Measurements from ENCODE around the gene ARFGEF2. TPM values are rescaled to one million over a fixed set of nuclear protein-coding genes. Genes with fewer than 3 reads are reported as not detected.
"Not testable (repeated sequence)": the region's sequence is repeated elsewhere in the genome, so short reads cannot be mapped to it uniquely, and the experiment has no call there.

Gene ARFGEF2
- total RNA-seq, 1 donor from 2014 or later, result 37.1 TPM

- no peak for DNase-seq (ENCODE audit: low spot score)
These were observed 7.6 kb downstream of the ARFGEF2 start for GRCh38 chr20:48928832-48929725.

- DNase-seq (ENCODE audit: low spot score), result no peak
These were observed 8.5 kb downstream of the ARFGEF2 start for GRCh38 chr20:48930035-48930434.

- no peak for DNase-seq (ENCODE audit: low spot score)
These were observed 9.4 kb downstream of the ARFGEF2 start for GRCh38 chr20:48930878-48931277.

- no peak for DNase-seq (ENCODE audit: low spot score)
These were observed 10.2 kb downstream of the ARFGEF2 start for GRCh38 chr20:48931527-48932374.

- DNase-seq (ENCODE audit: low spot score), result no peak
These were observed 10.9 kb downstream of the ARFGEF2 start for GRCh38 chr20:48932375-48932941.

GRCh38 chr20:48933017-48933766, 11.7 kb downstream of the ARFGEF2 start:
- no peak for DNase-seq (ENCODE audit: low spot score)

- not testable (repeated sequence) for DNase-seq (ENCODE audit: low spot score)
These were observed 12.9 kb downstream of the ARFGEF2 start for GRCh38 chr20:48934273-48934877.

- DNase-seq (ENCODE audit: low spot score), result not testable (repeated sequence)
These were observed 13.5 kb downstream of the ARFGEF2 start for GRCh38 chr20:48934966-48935365.

- not testable (repeated sequence) for DNase-seq (ENCODE audit: low spot score)
These were observed 14.7 kb downstream of the ARFGEF2 start for GRCh38 chr20:48936178-48936577.

GRCh38 chr20:48937674-48938073, 16.2 kb downstream of the ARFGEF2 start:
- no peak for DNase-seq (ENCODE audit: low spot score)

GRCh38 chr20:48938670-48939069, 17.2 kb downstream of the ARFGEF2 start:
- no peak for DNase-seq (ENCODE audit: low spot score)

GRCh38 chr20:48940170-48940569, 18.7 kb downstream of the ARFGEF2 start:
- no peak for DNase-seq (ENCODE audit: low spot score)

- no peak for DNase-seq (ENCODE audit: low spot score)
These were observed 20.0 kb downstream of the ARFGEF2 start for GRCh38 chr20:48941467-48941866.

- no peak for DNase-seq (ENCODE audit: low spot score)
These were observed 21.2 kb downstream of the ARFGEF2 start for GRCh38 chr20:48942730-48943129.

GRCh38 chr20:48944663-48945297, 23.3 kb downstream of the ARFGEF2 start:
- DNase-seq (ENCODE audit: low spot score), result no peak

- DNase-seq (ENCODE audit: low spot score), result peak; percentile 69
These were observed 24.5 kb downstream of the ARFGEF2 start for GRCh38 chr20:48945840-48946514.

- no peak for DNase-seq (ENCODE audit: low spot score)
These were observed 27.1 kb downstream of the ARFGEF2 start for GRCh38 chr20:48948612-48949011.

- DNase-seq (ENCODE audit: low spot score), result no peak
These were observed 28.0 kb downstream of the ARFGEF2 start for GRCh38 chr20:48949304-48950170.

- DNase-seq (ENCODE audit: low spot score), result no peak
These were observed 29.5 kb downstream of the ARFGEF2 start for GRCh38 chr20:48951041-48951440.
